ENCODE measurements around the gene AKR1A1. TPM values are rescaled to one million over a fixed set of nuclear protein-coding genes. Genes with fewer than 3 reads are reported as not detected.

AKR1A1 gene
- polyA plus RNA-seq, 1 experiment: 188 TPM

DNA sequence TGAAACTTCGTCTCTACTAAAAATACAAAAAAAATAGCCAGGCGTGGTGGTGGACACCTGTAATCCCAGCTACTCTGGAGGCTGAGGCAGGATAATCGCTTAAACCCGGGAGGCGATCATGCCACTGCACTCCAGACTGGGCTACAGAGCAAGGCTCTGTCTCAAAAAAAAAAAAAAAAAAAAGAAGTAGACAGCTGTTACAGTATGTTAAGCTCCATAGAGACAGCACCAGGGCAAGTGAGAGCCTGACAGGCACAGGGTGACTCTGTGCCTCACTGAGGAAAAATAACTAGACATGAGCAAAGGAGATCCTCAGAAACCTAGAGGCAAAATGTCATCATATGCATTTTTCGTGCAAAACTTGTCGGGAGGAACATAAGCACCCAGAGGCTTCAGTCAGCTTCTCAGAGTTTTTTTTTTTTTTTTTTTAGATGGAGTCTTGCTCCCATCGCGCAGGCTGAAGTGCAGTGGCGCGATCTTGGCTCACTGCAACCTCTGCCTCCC lies 19.9 kb upstream of the AKR1A1 start:
- Histone ChIP-seq H3K4me3 (ENCODE audit: low read depth, low read length) (no peak overlapping the region), H3K36me3 (ENCODE audit: control insufficient read depth, insufficient read depth, low read length) (no peaks in the 10 kb centered on the region), H3K27me3 (ENCODE audit: control insufficient read depth, insufficient read depth, low read length) (no peaks in the 10 kb centered on the region)
- CTCF ChIA-PET: no interaction called here
- POLR2A ChIA-PET: interaction anchor here (0.6 kb wide), 1 partner anchor 73 kb away, joined by 8 read pairs; no protein-coding TSS in a partner anchor
- DNase-seq (ENCODE audit: low read depth): no peak
- TF ChIP-seq, protein P1, sequence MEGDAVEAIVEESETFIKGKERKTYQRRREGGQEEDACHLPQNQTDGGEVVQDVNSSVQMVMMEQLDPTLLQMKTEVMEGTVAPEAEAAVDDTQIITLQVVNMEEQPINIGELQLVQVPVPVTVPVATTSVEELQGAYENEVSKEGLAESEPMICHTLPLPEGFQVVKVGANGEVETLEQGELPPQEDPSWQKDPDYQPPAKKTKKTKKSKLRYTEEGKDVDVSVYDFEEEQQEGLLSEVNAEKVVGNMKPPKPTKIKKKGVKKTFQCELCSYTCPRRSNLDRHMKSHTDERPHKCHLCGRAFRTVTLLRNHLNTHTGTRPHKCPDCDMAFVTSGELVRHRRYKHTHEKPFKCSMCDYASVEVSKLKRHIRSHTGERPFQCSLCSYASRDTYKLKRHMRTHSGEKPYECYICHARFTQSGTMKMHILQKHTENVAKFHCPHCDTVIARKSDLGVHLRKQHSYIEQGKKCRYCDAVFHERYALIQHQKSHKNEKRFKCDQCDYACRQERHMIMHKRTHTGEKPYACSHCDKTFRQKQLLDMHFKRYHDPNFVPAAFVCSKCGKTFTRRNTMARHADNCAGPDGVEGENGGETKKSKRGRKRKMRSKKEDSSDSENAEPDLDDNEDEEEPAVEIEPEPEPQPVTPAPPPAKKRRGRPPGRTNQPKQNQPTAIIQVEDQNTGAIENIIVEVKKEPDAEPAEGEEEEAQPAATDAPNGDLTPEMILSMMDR (IDR thresholded peaks at IDR 0.05; ENCODE audit: insufficient read depth, low read depth, low read length): no peak

DNA sequence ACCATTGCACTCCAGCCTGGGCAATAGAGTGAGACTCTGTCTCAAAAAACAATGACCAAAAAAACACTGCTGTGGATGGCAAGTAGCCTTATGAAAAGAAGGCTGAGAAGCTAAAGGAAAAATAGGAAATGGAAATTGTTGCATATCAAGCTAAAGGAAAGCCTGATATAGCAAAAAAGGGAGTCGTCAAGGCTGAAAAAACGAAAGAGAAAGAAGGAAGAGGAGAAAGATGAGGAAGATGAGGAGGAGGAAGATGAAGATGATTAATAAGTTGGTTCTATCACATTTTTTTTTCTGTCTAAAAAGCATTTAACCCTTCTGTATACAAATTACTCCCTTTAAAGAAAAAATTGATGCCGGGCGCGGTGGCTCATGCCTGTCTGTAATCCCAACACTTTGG lies 18.8 kb upstream of the AKR1A1 start:
- TF ChIP-seq, protein P1 (IDR thresholded peaks at IDR 0.05; ENCODE audit: insufficient read depth, low read depth, low read length): no peak
- CTCF ChIA-PET: interaction anchor here (0.6 kb wide), 1 partner anchor 245 kb away, joined by 7 read pairs; no protein-coding TSS in a partner anchor
- Histone ChIP-seq H3K36me3 (ENCODE audit: control insufficient read depth, insufficient read depth, low read length) (no peaks in the 10 kb centered on the region), H3K4me3 (ENCODE audit: low read depth, low read length) (no peak overlapping the region), H3K27me3 (ENCODE audit: control insufficient read depth, insufficient read depth, low read length) (no peaks in the 10 kb centered on the region)
- POLR2A ChIA-PET: no interaction called here
- no peak for DNase-seq (ENCODE audit: low read depth)

DNA sequence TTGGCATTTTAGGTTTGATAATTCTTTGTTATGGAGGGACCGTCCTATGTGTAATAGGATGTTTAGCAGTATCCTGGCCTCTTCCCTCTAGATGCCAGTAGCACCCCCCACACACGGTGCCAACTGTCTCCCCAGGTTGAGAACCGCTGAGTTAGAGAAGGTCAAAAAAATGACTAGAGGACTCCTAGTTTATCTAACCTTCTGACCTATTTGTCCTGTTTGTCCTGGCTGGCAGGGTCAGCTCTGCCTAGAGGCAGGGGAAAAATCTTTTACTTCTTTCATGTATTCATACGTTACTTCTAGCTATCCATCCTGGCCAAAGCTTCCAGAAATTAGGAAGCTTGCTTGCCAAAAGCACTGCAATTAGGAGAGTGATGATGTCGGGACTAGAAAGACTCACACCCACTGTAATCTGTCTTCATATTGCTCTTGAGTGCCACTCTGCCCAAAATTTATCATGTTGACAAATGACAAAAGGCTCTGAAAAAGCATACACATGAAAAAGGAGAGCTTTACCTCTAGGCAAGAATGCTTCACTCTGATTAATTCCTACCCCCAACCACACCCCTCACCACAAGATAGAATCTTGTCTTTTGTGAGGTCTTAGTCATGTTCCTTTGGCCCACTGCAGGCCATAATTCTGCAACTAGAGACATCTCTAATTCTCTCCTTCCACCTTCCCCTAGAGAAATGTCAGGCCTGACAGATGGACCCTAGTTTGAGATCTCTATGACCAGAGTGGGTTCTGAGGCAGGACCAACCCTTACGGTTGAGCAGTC lies 14.4 kb upstream of the AKR1A1 start:
- TF ChIP-seq, protein P1 (IDR thresholded peaks at IDR 0.05; ENCODE audit: insufficient read depth, low read depth, low read length): no peak
- no peak for DNase-seq (ENCODE audit: low read depth)
- Histone ChIP-seq H3K27me3 (ENCODE audit: control insufficient read depth, insufficient read depth, low read length) (no peaks in the 10 kb centered on the region), H3K4me3 (ENCODE audit: low read depth, low read length) (no peak overlapping the region), H3K36me3 (ENCODE audit: control insufficient read depth, insufficient read depth, low read length) (no peaks in the 10 kb centered on the region)
- CTCF ChIA-PET: no interaction called here
- POLR2A ChIA-PET: no interaction called here

DNA sequence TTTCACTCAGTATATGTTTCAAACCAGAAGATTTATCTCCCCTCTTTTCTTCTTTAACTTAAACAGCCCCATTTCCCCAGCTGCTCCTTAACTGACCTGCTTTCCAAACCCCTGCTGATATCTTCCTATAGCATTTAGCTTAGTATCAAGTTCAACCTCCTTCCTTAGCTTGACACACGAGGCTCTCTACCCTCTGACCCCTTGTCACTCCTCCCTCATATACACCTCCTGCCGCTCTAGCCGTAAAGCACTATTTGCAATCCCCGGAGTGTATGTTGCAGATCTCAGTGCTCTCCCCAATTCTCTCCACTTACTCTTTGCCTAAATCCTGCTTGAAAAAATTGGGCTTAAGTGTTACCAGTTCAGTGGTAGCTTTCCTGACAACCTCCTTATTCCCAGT lies 13.7 kb upstream of the AKR1A1 start:
- no peak overlapping the region for H3K4me3 ChIP-seq (ENCODE audit: low read depth, low read length)
- DNase-seq (ENCODE audit: low read depth): no peak
- CTCF ChIA-PET: no interaction called here
- POLR2A ChIA-PET: no interaction called here
- TF ChIP-seq, protein P1 (IDR thresholded peaks at IDR 0.05; ENCODE audit: insufficient read depth, low read depth, low read length): no peak
- no peaks in the 10 kb centered on the region for H3K36me3 ChIP-seq (ENCODE audit: control insufficient read depth, insufficient read depth, low read length)
- no peaks in the 10 kb centered on the region for H3K27me3 ChIP-seq (ENCODE audit: control insufficient read depth, insufficient read depth, low read length)

DNA sequence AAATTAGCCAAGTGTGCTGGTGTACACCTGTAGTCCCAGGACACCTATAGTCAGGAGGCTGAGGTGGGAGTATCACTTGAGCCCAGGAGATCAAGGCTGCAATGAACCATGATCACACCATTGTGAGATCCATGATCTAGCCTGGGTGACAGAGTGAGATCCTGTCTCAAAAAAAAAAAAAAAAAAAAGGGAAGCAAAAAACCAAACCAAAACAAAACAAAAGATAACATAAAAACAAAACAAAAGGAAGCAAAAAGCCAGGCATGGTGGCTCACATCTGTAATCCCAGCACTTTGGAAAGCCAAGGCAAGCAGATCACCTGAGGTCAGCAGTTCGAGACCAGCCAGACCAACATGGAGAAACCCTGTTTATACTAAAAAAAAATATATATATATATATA lies 9.4 kb upstream of the AKR1A1 start:
- ChIA-PET POLR2A (no interaction called here), CTCF (interaction anchor here (1.3 kb wide), 1 partner anchor 9 kb away, joined by 4 read pairs; the partner anchor contains the start of gene AKR1A1)
- H3K4me3 ChIP-seq (ENCODE audit: low read depth, low read length): no peak overlapping the region
- H3K27me3 ChIP-seq (ENCODE audit: control insufficient read depth, insufficient read depth, low read length): 0 out of 2 replicates have a peak, but pooled peaks cover 2% of the 10 kb centered on the region
- no peaks in the 10 kb centered on the region for H3K36me3 ChIP-seq (ENCODE audit: control insufficient read depth, insufficient read depth, low read length)
- TF ChIP-seq, protein P1 (IDR thresholded peaks at IDR 0.05; ENCODE audit: insufficient read depth, low read depth, low read length): no peak
- no peak for DNase-seq (ENCODE audit: low read depth)

All from BJ (cell line).